CD4-positive, CD25-positive, alpha-beta regulatory T cell (primary cell): ENCODE results near the gene SLC6A20. TPM values are rescaled to one million over a fixed set of nuclear protein-coding genes. Genes with fewer than 3 reads are reported as not detected.

ENCODE experiments used
- ATAC-seq, 2 donors: fragments of 150-1000 bp; cut with Tn5 transposase; one replicate each; pipeline ENCODE4 v1.10.0; 2021; ENCODE audit warnings: low read depth in 2 of 2, moderate number of reproducible peaks in 2 of 2, moderate library complexity in 1 of 2
- DNase-seq, 3 donors: peaks; one replicate each; pipeline versions ENCODE4 v3.0.0 to v3.0.0-alpha.2; 2012 to 2022; ENCODE audit warnings: mixed read lengths in 1 of 3
- H3K27ac ChIP-seq: one replicate; pipeline ENCODE4 v1.7.0; 2013; ENCODE audit warnings: mild to moderate bottlenecking, low read length; ENCODE audit not compliant: insufficient read depth, poor library complexity, severe bottlenecking
- H3K27me3 ChIP-seq: one replicate; pipeline ENCODE4 v1.7.0; 2013; ENCODE audit warnings: low read length; ENCODE audit not compliant: control insufficient read depth, insufficient read depth
- H3K36me3 ChIP-seq: one replicate; pipeline ENCODE4 v1.7.0; 2013; ENCODE audit warnings: mild to moderate bottlenecking, low read length, moderate library complexity; ENCODE audit not compliant: control insufficient read depth, insufficient read depth
- H3K4me1 ChIP-seq: 2 replicates; pipeline ENCODE4 v1.7.0; 2013; ENCODE audit warnings: mild to moderate bottlenecking, low read length; ENCODE audit not compliant: insufficient read depth, control insufficient read depth, poor library complexity, severe bottlenecking
- H3K4me3 ChIP-seq: one replicate; pipeline ENCODE4 v1.7.0; 2013; ENCODE audit warnings: low read depth, mild to moderate bottlenecking, low read length, moderate library complexity
- H3K9me3 ChIP-seq, 2 experiments: 1 replicate in 1 of 2; 2 replicates in 1 of 2; pipeline ENCODE4 v1.7.0; 2013; ENCODE audit warnings: low read length in 2 of 2, mild to moderate bottlenecking in 1 of 2, moderate library complexity in 1 of 2; ENCODE audit not compliant: control insufficient read depth in 2 of 2
- H3K27ac Mint-ChIP-seq, 3 donors: one replicate each; pipeline ENCODE4 v1.8.0; 2020 to 2022; ENCODE audit warnings: mild to moderate bottlenecking in 3 of 3, mixed read lengths in 3 of 3, moderate library complexity in 2 of 3
- H3K27me3 Mint-ChIP-seq: one replicate; pipeline ENCODE4 v1.8.0; 2022; ENCODE audit warnings: mild to moderate bottlenecking, mixed read lengths
- H3K36me3 Mint-ChIP-seq: one replicate; pipeline ENCODE4 v1.8.0; 2020; ENCODE audit warnings: mixed read lengths
- H3K4me1 Mint-ChIP-seq, 4 donors: one replicate each; pipeline ENCODE4 v1.8.0; 2020 to 2022; ENCODE audit warnings: mixed read lengths in 4 of 4, mild to moderate bottlenecking in 1 of 4
- H3K4me3 Mint-ChIP-seq, 4 donors: one replicate each; pipeline ENCODE4 v1.8.0; 2020 to 2022; ENCODE audit warnings: mild to moderate bottlenecking in 4 of 4, mixed read lengths in 4 of 4, moderate library complexity in 3 of 4
- H3K9me3 Mint-ChIP-seq, 7 donors: one replicate each; pipeline ENCODE4 v1.8.0; 2020 to 2022; ENCODE audit warnings: mixed read lengths in 7 of 7, mild to moderate bottlenecking in 3 of 7, moderate library complexity in 2 of 7
- polyA plus RNA-seq, 4 donors: library from polyadenylated mRNA; unstranded; fragments of 300-500 nt; fragmentation: Illumina TruSeq; gene quantifications; one replicate each; pipeline ENCODE4 v1.2.3, GENCODE V29; 2021
- total RNA-seq: library from RNA; stranded (reverse); gene quantifications from one replicate; pipeline ENCODE4 v1.2.3, GENCODE V29; 2022

Gene SLC6A20
- total and polyA plus RNA-seq, 5 donors from 2014 or later, result 0.54 TPM; not detected in 4

DNA sequence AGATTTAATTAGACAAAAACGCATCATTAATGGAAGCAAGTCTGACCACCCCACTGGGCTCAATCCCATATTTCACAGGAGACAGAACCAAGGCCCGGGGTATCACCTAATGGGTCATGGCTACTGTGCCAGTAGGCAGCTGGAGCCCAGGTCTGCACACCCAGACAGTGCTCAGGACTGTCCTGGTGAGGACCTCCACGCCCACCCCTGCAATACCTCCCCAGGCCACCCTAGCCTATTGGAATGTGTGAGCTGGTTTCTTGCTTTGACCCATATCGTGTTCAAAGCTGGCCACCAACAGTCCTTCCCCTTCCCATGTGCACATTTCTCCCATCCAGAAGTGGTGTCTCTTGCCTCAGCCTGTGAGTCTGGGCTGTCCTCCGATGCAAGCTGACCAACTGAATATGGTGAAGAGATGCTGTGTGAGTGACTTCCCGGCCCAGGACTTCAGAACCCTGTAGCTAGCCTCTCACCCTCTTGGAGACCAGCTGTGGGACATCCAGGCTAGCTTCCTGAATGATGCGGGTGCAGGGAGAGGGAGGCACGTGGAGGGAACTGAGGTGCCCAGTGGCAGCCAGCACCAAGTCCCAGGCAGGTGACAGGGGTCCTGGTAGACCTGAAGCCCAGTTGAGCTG lies 19.1 kb downstream of the SLC6A20 start:
- H3K9me3 Mint-ChIP-seq, result no peaks in the 10 kb centered on the region
- H3K4me1 Mint-ChIP-seq, result peaks cover 0 to 10% (median 2%) of the 10 kb centered on the region in 4 donors
- H3K27ac ChIP-seq, result no peak overlapping the region
- DNase-seq (no peak), ATAC-seq (no peak)
- no peak overlapping the region for H3K4me3 Mint-ChIP-seq
- peaks cover 9% of the 10 kb centered on the region for H3K27me3 Mint-ChIP-seq
- H3K27ac Mint-ChIP-seq, result no peak overlapping the region
- no peaks in the 10 kb centered on the region for H3K9me3 ChIP-seq
- H3K27me3 ChIP-seq, result peaks cover 2% of the 10 kb centered on the region
- no peaks in the 10 kb centered on the region for H3K36me3 Mint-ChIP-seq
- H3K4me3 ChIP-seq, result no peak overlapping the region
- no peaks in the 10 kb centered on the region for H3K36me3 ChIP-seq
- H3K4me1 ChIP-seq, result no peaks in the 10 kb centered on the region

DNA sequence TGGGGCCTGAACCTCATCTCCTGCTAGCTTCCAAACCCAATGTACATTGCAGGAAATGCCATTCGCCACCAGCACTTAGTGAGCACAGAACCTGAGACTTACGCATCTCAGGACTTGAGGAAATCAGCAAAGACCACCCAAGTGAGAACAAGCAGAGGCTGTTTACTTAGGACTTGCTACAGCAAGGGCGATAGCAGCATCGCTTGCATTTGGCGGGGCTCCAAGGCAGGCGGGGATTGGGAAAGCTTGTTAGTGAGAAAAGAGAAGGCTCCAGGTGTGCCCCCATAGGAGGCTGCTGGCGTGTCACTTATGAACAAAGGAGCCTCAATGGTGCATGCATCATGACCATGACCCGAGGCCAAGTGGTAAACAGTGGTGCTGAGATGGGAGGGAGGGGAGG lies 19.7 kb downstream of the SLC6A20 start:
- H3K36me3 Mint-ChIP-seq, result no peaks in the 10 kb centered on the region
- H3K4me3 Mint-ChIP-seq, result no peak overlapping the region
- Histone ChIP-seq H3K9me3 (no peaks in the 10 kb centered on the region), H3K4me3 (no peak overlapping the region), H3K4me1 (no peaks in the 10 kb centered on the region), H3K27ac (no peak overlapping the region), H3K27me3 (peaks cover 2% of the 10 kb centered on the region), H3K36me3 (no peaks in the 10 kb centered on the region)
- DNase-seq (no peak), ATAC-seq (no peak)
- peaks cover 9% of the 10 kb centered on the region for H3K27me3 Mint-ChIP-seq
- no peak overlapping the region for H3K27ac Mint-ChIP-seq
- H3K4me1 Mint-ChIP-seq, result peaks cover 0 to 12% (median 2%) of the 10 kb centered on the region in 4 donors
- no peaks in the 10 kb centered on the region for H3K9me3 Mint-ChIP-seq

DNA sequence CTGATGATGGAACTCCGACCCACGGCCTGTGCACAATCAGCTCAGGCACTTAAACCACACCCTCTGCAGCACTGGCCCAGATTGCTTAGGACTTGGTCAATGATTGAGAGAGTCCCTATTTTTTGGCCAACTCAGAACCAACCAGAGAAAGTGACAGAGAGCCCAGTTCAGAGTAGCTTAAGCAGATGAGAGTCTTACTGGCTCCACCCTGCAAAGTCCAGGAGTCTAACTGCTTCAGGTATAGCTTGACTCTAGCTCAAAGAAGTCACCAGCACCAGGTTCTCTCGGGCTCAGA lies 20.1 kb downstream of the SLC6A20 start:
- no peak for ATAC-seq
- no peaks in the 10 kb centered on the region for H3K36me3 ChIP-seq
- Mint-ChIP-seq H3K27me3 (peaks cover 9% of the 10 kb centered on the region), H3K4me1 (peaks cover 0 to 12% (median 2%) of the 10 kb centered on the region in 4 donors), H3K36me3 (no peaks in the 10 kb centered on the region), H3K4me3 (no peak overlapping the region), H3K27ac (no peak overlapping the region), H3K9me3 (no peaks in the 10 kb centered on the region)
- H3K4me1 ChIP-seq, result no peaks in the 10 kb centered on the region
- no peak overlapping the region for H3K27ac ChIP-seq
- H3K4me3 ChIP-seq, result no peak overlapping the region
- H3K9me3 ChIP-seq, result no peaks in the 10 kb centered on the region
- H3K27me3 ChIP-seq, result peaks cover 2% of the 10 kb centered on the region
- DNase-seq, result no peak

DNA sequence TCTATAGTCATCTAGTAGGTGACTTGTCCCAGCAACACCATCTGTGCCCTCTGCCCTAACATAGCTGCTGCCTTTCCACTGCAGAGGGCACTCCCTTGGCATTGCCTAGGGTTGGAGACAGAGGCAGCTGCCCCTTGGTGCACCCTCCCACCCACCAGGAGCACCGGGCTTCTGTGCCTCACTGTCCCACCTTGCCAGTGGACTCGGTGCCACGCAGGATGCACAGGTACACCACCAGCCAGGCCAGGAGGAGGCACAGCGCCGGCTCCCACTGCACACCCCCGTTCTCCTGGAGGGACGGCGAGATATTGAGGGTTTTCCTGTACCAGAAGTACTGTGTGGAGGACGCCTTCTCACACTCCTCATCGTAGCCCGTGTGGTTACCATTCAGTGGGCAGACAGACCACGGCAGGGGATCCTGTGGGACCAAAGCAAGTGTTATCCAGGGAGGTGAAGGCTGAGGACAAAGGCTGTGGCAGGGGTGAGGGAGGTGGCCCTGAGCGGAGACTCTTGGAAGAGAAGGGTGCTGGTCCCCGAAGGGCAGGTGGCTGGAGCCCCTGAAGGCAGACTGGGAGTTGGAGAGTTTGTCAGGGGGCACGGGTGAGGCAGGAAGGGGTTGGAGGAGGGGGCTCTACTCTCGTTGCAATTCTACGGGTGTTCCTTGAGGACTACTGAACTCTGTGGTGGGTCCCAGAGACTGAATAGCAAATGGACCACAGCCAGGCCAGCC lies 20.6 kb downstream of the SLC6A20 start:
- H3K4me3 ChIP-seq, result no peak overlapping the region
- Mint-ChIP-seq H3K36me3 (no peaks in the 10 kb centered on the region), H3K4me1 (peaks cover 0 to 12% (median 2%) of the 10 kb centered on the region in 4 donors), H3K4me3 (no peak overlapping the region), H3K27me3 (peaks cover 9% of the 10 kb centered on the region), H3K27ac (no peak overlapping the region), H3K9me3 (no peaks in the 10 kb centered on the region)
- DNase-seq (no peak), ATAC-seq (no peak)
- peaks cover 2% of the 10 kb centered on the region for H3K27me3 ChIP-seq
- no peaks in the 10 kb centered on the region for H3K4me1 ChIP-seq
- no peaks in the 10 kb centered on the region for H3K36me3 ChIP-seq
- H3K9me3 ChIP-seq, result no peaks in the 10 kb centered on the region
- no peak overlapping the region for H3K27ac ChIP-seq

DNA sequence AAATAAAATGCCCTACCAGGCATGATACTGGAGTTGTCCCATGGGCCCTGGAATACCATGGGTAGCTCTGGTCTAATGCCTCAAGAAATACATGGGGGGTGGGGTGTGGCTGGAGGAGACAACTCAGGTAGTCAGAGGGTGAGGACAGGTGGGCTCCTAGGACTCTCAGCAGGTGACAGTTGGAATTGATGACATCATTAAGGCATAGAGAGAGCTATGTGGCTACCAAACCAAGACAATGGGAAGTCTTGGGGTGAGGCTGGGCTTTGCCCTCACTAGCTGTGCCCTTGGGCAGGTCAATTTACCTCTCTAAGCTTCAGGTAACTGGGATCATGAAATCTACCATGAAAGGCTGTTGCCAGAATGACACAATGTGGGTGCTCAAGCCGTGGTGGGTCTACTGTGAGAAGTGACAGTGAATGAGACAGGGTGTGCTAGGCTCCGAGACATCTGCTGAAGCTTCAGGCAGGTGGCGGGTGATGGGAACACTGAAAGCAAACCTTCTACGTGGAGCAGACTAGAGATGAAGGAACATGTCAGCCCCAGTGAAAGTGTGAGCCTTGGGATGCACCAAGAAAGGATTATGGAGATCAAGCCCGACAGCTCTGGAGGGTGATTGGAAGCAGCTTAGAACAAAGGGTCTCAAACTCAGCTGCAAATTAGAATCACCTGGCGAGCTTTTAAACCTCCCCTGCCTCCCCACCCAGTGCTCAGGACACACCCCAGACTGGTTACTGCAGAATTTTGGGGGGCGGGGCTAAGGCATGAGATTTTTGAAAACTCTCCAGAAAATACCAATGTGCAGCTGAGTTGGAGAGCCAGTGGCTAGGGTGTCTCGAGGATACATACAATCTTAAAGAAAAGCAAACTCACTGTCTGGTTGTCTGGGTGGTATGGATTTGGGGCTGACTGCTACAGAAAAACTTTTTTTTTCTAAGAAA lies 21.5 kb downstream of the SLC6A20 start:
- Mint-ChIP-seq H3K9me3 (no peaks in the 10 kb centered on the region), H3K4me1 (peaks cover 0 to 12% (median 2%) of the 10 kb centered on the region in 4 donors)

DNA sequence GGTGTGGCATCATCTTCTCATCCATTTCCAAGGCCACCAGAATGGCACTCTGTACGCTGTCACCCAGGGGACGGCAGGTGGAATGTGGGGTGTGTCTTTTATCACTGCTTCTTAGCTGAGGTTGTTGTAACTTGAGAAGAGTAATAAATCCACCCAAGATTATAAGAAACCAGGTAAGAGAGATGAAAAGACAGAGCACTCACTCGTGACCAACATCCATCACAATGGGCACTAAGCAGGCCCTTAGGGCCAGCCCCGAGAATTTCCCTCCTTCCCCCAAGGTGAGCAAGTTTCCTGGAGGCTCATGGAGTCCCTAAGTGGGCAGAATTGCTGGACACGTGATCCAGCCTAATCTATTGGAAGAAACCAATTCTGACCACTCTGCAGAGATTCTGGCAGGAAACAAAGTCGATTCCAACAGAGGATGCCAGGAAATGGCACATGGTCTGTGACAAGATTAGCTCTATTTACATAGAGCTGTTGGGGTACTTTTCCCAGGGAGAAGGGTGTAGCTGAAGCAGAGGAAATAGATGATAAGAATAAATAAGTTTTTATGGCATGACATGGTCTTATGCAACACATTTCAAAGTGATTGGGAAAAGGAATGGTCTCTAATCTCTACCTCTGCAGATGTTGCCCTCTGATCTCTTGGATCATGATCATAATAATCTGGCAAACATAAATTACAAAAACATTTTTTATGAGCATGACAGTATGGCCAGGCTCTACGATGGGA lies 22.5 kb downstream of the SLC6A20 start:
- no peaks in the 10 kb centered on the region for H3K9me3 ChIP-seq
- Mint-ChIP-seq H3K27ac (no peak overlapping the region), H3K36me3 (no peaks in the 10 kb centered on the region), H3K27me3 (peaks cover 26% of the 10 kb centered on the region), H3K9me3 (no peaks in the 10 kb centered on the region), H3K4me3 (no peak overlapping the region), H3K4me1 (peaks cover 0 to 12% (median 2%) of the 10 kb centered on the region in 4 donors)
- no peak for DNase-seq
- ATAC-seq, result no peak
- no peak overlapping the region for H3K4me3 ChIP-seq
- no peaks in the 10 kb centered on the region for H3K36me3 ChIP-seq
- H3K27me3 ChIP-seq, result no peaks in the 10 kb centered on the region
- no peak overlapping the region for H3K27ac ChIP-seq
- H3K4me1 ChIP-seq, result no peaks in the 10 kb centered on the region

More for the DNA sequence above, 21.5 kb downstream of the SLC6A20 start:
- H3K9me3 ChIP-seq, result no peaks in the 10 kb centered on the region
- no peak overlapping the region for H3K4me3 ChIP-seq
- H3K36me3 ChIP-seq, result no peaks in the 10 kb centered on the region
- ATAC-seq (no peak), DNase-seq (no peak)
- no peak overlapping the region for H3K27ac ChIP-seq
- Mint-ChIP-seq H3K36me3 (no peaks in the 10 kb centered on the region), H3K27me3 (peaks cover 17% of the 10 kb centered on the region), H3K27ac (peak overlapping the region in 1 of 3 donors; percentile 82), H3K4me3 (no peak overlapping the region)
- H3K27me3 ChIP-seq, result peaks cover 2% of the 10 kb centered on the region
- H3K4me1 ChIP-seq, result no peaks in the 10 kb centered on the region

DNA sequence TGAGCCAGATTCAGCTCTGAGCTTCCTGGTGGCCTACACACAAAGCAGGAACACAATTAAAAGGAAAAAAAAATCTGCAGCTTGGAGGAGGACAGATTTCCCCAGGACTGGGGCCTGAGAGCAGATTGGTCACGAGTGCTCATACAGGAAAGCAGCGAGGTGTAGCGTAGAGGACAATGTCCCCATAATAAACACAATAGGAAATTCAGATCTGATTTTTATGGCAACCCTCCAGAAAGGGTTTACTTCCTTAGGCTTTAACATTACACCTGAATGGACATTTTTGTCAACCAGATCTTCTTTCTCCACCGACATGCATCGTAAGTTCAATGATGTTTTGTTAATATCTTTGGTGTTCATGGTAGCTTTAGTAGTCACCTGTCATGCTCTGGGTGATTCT lies 23.3 kb downstream of the SLC6A20 start:
- Mint-ChIP-seq H3K9me3 (no peaks in the 10 kb centered on the region), H3K4me1 (peaks cover 0 to 12% (median 2%) of the 10 kb centered on the region in 4 donors), H3K27ac (peak overlapping the region in 1 of 3 donors; percentile 64), H3K36me3 (no peaks in the 10 kb centered on the region), H3K4me3 (no peak overlapping the region), H3K27me3 (peaks cover 34% of the 10 kb centered on the region)
- no peak overlapping the region for H3K27ac ChIP-seq
- DNase-seq (no peak), ATAC-seq (no peak)
- H3K4me3 ChIP-seq, result no peak overlapping the region
- H3K27me3 ChIP-seq, result no peaks in the 10 kb centered on the region
- H3K36me3 ChIP-seq, result no peaks in the 10 kb centered on the region
- H3K4me1 ChIP-seq, result no peaks in the 10 kb centered on the region
- no peaks in the 10 kb centered on the region for H3K9me3 ChIP-seq
